Mucosa of gallbladder (tissue), 1 donor: ENCODE measurements around the gene MORN4. TPM values are rescaled to one million over a fixed set of nuclear protein-coding genes. Genes with fewer than 3 reads are reported as not detected.
"Not testable (repeated sequence)": the region's sequence is repeated elsewhere in the genome, so short reads cannot be mapped to it uniquely, and the experiment has no call there.

Experiments used
- DNase-seq: peaks from one replicate; pipeline ENCODE4 v3.0.0-alpha.2; 2020; ENCODE audit warnings: low spot score
- total RNA-seq: library from RNA; stranded (reverse); gene quantifications from one replicate; pipeline ENCODE4 v1.2.1, GENCODE V29; 2021
- donor health status: DM: no; HTN: no; CAD: no.

MORN4 gene
- total RNA-seq, 1 donor from 2014 or later = 6.9 TPM

GRCh38 chr10:97597778-97598177 lies 35.5 kb downstream of the MORN4 start:
- DNase-seq = no peak

DNA sequence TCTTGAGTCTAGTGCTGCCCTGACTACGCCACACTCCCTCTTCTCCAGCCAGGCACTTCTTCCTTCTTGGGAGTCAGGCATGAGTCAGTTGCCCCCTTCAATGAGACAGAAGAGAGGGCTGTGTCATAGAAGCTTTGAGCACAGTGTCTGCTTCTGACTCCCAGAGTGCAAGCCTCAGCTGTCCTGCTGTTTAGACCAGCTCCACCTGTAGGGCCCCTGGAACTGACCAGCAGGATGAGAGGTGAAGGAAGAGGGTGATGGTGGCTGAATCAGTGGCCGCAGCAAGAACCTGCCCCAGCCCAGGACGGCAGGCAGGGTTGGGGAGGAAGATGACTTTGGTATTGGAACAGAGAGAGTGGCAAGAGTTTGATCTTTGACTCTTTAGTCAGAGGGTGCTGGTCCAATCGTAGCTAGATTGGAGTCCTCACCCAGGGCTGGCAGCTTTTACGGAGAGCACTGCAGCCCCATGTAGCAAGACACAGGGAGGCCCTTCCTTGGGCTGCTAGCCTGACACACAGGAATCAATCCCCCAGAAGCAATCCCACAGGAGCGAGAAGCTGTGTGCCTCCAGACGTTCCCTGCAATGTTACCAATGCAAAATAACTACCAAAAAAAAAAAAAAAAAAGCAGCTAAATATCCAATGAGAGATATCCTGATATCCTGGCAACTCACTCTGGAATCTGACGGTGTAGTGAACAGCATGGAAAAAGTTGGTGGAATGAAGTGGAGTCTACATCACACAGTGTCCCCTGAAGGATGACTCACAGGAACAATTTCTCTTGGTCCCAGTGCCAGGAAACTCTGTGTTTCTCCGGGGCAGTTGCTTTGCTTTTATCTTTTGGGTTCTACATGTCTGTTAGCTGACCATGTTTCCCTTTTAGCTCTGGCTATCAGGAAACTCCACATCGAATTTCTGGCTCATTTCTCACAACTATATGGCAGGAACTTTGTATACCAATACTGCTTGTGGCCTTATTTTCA lies 36.9 kb downstream of the MORN4 start:
- DNase-seq = peak; percentile 64

DNA sequence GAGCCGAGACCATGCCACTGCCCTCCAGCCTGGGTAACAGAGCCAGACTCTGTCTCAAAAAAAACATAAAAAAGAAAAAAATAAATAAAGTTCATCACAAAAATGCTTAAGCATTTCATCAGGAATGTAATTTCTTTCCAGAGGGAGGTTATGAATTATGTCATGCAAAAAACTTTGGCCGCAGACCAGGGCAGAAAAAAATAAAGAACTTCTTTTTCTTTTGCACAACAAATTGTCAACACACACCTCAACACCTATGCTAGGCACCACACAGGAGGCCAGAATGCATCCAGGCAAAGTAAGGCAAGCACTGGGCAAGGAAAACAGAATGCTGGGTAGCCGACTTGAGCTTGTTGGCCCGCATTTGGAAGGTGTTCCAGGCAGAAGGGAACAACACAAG lies 39.9 kb downstream of the MORN4 start:
- no peak for DNase-seq

DNA sequence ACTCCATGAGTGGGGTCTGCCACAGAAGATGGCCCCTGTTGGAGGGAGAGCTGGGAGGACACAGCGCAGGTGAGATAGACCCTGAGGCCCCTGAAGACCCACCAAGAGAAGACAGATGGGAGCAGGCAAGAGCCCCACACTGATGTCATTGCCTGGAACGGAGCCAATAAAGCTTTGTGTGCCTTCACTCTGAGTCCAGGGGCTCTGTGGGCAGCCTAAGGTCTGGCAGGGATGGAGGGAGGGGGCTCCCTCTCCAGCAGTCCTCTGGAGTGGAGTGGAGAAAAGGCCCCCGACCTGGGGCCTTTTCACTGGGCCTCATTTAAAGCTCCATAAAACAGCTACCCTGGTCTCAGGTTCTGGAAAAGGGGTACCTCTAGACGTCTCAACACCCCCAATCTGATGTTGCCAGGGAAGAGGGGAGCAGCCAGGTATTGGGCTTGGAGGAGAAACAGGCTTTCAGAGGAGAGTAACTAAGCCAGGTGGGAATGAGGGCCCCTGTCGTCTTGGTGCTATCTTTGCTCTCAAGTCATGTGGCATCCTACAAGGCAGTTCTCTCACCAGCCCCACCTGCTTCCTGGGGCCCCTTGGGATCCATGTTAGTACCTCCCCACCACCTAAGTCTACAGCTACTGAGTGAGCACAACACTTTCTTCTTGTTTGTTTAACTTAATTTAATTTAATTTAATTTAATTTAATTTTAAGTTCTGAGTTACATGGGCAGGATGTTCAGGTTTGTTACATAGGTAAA lies 42.4 kb downstream of the MORN4 start:
- no peak for DNase-seq

DNA sequence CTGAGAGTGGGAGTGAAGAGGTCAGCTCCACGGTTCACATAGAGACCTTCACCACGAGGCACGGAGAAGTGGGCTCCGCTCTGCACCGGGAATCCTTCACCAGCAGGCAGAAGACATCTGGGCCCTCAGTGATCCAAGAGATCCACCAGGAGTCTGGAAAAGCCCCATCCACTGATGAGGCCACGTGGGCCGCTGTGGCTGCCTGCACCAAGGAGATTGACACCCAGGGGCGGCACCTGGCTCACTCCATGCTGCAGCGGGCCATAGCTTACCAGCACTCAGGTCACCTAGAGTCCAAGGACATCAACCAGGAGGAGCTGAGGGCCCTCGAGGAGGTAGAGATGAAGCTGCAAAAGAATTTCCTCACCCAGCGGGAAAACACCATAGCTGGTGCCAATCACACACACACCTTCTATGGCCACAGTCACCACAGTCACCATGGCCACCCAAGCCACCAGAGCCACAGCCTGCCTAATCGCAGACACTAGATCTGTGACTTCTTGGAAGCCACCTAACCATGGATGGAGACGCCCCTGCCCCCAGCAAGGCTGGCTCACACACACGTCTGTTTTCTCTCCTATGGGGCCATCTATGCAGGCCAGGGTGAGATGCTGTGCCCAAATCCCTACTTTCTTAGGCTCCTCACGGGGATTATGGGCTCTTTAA lies 43.1 kb downstream of the MORN4 start:
- no peak for DNase-seq

DNA sequence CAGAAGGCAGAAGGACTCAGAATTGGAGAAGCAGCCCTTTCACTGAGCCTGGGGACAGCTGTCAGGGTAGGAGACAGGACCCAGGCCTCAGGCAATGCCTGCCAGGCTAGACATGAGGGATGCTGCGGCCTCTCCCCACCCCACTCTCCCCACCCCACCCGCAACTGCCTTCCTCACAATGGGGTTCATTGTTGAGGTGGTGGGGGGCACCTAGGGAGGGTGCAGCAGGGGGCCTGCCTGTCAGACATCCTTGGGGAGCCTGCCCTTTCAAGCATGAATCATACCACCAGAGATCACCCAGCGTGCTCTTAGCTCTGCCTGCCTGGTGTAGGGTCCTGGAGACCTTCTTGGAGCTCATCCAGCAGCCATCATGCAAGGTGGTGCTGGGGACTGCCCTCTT lies 43.8 kb downstream of the MORN4 start, which contains the start of gene C10orf62:
TSS of gene C10orf62 (plus strand) at position 243 of the 400 bp plus-strand sequence. CDS start 177 bp downstream, outside the sequence.
- no peak for DNase-seq

GRCh38 chr10:97587183-97587582 lies 46.1 kb downstream of the MORN4 start:
- no peak for DNase-seq

- no peak for DNase-seq
Observed at GRCh38 chr10:97585439-97585811, 47.9 kb downstream of the MORN4 start.

- no peak for DNase-seq
Observed at GRCh38 chr10:97584798-97585438, 48.4 kb downstream of the MORN4 start.

GRCh38 chr10:97584060-97584797 lies 49.1 kb downstream of the MORN4 start, which contains the start of gene HOGA1:
Gene HOGA1 (plus strand): TSS chr10:97584389. CDS start chr10:97584704, 315 bp downstream.
- peak; percentile 90 for DNase-seq

DNA sequence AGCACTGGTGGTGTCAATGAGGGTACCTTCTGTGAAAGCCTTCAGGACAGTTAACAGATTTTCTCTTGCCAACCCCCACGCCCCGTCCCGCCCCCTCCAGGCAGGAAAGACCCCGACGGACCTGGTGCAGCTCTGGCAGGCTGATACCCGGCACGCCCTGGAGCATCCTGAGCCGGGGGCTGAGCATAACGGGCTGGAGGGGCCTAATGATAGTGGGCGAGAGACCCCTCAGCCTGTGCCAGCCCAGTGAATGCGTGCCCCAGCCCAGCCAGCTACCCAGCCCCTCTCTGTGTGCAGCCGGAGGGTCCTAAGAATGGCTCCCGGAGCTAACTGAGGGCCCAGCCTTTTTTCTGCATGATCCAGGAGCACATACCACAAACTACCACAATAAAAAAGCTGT lies 49.8 kb downstream of the MORN4 start:
- no peak for DNase-seq

GRCh38 chr10:97582169-97582568 lies 51.1 kb downstream of the MORN4 start:
- no peak for DNase-seq

DNA sequence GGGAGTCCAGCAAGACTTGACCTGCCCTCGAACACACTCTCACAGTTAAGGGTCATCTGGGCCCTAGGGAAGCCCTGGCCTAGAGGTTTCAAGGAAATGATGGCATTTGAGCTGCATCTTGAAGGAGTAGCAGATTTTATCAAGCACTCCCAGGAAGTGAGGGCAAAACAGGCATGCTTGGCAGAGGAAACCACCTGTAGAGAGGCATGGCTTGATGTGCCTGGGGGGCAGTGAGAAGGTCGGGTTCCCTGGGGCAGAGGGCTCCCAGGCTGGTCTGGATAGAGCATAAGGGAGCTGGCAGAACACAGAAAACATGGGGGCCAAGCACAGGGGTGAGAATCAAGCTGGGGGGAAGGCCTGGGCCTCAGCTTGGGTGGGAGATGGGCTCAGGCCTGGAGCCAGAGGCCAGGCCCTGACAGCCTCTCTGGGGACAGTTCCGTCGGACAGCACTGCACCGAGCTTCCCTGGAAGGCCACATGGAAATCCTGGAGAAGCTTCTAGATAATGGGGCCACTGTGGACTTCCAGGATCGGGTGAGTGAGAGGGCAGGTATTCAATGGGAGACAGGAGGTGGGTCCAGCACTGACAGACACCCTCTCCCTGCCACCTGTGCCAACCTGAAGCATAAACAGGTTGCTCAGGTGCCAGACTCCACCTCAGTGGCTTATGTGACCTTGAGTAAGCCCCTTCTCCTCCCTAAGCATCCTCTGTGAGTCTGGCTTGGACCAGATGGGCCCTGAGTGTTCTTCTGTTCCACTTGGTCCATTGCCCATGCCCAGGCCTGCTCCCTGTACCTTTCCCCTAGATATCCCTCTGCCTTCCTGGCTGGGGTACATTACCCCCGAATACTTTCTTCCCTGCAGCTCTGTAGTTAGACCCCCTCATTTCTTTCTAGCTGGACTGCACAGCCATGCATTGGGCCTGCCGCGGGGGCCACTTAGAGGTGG lies 52.6 kb downstream of the MORN4 start:
- no peak for DNase-seq

DNA sequence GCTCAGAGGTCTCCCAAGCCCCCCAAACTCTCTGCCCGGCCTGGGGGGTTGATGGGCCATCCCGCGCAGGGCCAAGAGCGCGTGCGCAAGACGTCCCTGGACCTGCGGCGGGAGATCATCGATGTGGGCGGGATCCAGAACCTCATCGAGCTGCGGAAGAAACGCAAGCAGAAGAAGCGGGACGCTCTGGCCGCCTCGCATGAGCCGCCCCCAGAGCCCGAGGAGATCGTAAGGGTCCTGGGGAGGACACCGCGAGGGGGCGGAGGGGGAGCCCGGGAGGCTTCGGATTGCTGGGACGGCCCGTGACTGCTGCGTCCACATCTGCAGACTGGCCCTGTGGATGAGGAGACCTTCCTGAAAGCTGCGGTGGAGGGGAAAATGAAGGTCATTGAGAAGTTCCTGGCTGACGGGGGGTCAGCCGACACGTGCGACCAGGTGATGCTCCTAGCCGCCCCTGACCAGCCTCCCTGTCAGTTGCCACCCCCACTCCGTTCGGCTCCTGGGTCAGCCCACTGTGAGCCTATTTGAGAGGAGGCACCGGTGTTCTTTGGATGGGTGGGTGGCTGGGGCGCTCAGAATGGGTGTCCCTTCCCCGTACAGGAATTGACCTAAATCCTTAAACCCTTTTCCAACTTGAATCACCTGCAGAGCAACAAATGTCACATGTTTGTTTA lies 55.0 kb downstream of the MORN4 start:
- DNase-seq = no peak

GRCh38 chr10:97577701-97578100 lies 55.6 kb downstream of the MORN4 start:
- no peak for DNase-seq

DNA sequence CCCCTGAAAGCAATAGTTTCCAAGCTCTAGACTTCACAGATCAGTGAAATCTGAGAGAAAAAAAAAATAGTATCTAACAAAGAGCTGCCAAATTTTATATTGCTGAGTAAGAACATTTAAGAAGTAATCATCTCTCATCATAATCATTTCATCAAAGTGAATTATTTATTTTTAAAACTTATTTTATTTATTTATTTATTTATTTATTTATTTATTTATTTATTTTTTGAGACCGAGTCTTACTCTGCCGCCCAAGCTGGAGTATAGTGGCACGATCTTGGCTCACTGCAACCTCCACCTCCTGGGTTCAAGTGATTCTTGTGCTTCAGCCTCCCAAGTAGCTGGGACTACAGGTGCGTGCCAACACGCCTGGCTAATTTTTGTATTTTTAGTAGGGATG lies 56.8 kb downstream of the MORN4 start:
- DNase-seq = not testable (repeated sequence)

DNA sequence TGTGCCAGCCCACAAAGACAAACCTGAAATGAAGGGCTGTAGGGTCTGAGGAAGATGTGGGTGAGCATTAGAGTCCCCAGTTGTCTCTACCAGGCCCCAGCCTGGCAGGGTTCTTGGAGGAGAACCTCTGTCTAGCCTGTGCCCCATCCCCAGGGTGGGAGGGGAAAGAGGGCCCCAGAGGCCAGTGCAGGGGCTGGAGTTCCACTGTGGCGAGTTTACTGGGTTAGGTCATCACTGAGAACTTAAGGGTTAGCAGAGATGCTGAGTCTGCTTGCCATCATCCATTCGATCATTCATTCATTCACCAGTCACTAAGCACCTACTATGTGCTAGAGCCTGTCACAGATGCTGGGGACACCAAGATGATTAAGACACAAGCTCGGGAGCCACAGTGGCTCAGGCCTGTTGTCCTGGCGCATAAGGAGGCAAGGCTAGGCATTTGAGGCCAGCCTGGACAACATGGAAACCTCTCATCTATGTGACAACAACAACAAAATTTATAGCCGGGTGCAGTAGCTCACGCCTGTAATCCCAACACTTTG lies 58.1 kb downstream of the MORN4 start:
- DNase-seq = no peak

DNA sequence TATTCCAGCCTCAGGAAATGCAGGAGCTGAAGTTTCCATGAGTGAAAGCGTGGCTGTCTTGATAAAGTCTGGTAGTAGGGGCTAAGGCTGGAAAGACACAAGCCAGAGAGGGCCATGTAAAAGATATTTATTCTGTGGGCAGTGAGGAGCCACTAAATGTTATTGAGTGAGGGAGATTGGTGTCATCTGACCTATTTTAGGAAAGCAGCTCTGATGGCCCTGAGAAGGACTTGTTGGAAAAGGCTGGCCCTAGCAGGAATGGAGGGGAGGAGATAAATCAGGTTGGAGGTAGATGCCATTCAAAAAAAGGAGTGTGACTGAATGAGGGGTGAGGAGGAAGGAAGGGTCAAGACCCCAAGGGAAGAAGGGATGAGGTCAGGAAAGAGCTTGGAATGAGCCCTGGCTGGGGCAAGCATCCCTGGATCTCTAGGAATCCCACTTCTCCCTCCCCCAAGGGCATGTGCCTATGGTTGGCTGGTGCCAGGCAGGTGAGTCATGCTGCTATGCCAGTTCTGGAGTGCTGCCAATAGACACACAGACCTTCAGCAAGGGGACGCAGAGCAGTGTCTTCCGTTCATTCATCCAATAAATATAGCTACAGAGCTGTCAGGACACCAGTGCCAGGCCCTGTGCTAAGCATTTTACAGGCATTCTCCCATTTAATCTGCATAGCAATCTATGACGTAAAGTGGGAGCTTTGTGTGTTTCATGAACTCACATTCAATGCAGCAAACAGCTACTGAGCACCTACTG lies 58.8 kb downstream of the MORN4 start:
- peak; percentile 91 for DNase-seq
